Psoas muscle (tissue), 8 donors: ENCODE results near the gene LIN54. TPM values are rescaled to one million over a fixed set of nuclear protein-coding genes. Genes with fewer than 3 reads are reported as not detected.
"Not testable (repeated sequence)": the region's sequence is repeated elsewhere in the genome, so short reads cannot be mapped to it uniquely, and the experiment has no call there.

Experiments used
- ATAC-seq, 4 donors: fragments of 200-7000 bp; cut with Tn5 transposase; one replicate each; pipeline ENCODE4 v1.9.1; 2020; ENCODE audit warnings: moderate library complexity in 3 of 4, mild to moderate bottlenecking in 2 of 4
- DNase-seq, 2 donors: peaks; one replicate each; pipeline ENCODE4 v3.0.0-alpha.2; 2020
- H3K27ac ChIP-seq: fragments of 200-600 bp; one replicate; pipeline ENCODE4 v1.8.0; 2022
- H3K27me3 ChIP-seq, 3 donors: fragments of 200-600 bp in 1 of 3; one replicate each; pipeline versions ENCODE4 v1.6.1 to v1.8.0; 2013 to 2022; ENCODE audit warnings: low read length in 2 of 3, mild to moderate bottlenecking in 2 of 3, moderate library complexity in 1 of 3; ENCODE audit not compliant: insufficient read depth in 3 of 3
- H3K36me3 ChIP-seq, 2 donors: fragments of 200-600 bp in 1 of 2; one replicate each; pipeline versions ENCODE4 v1.6.1 to v1.8.0; 2013 to 2022; ENCODE audit warnings: low read depth in 1 of 2, mild to moderate bottlenecking in 1 of 2, moderate library complexity in 1 of 2; ENCODE audit not compliant: insufficient read depth in 1 of 2
- H3K4me1 ChIP-seq: fragments of 200-600 bp; one replicate; pipeline ENCODE4 v1.8.0; 2022
- H3K4me3 ChIP-seq: fragments of 200-600 bp; one replicate; pipeline ENCODE4 v1.8.0; 2022; ENCODE audit warnings: mild to moderate bottlenecking
- H3K9me3 ChIP-seq: fragments of 200-600 bp; one replicate; pipeline ENCODE4 v1.8.0; 2022
- WGBS, 3 donors: extraction: QIAGEN DNeasy Blood & Tissue Kit; methylation state at CpG; one replicate each; pipeline versions ENCODE4 v1.1.6 to v1.1.7; 2013; 5-methylcytosine and 5-hydroxymethylcytosine counted together
- intact Hi-C, 2 donors: fragments of 100-400 bp; cut with DNase I; formaldehyde crosslinking; loops; one replicate each; pipeline versions ENCODE4 v1.11.0 to v1.14.2; 2022
- polyA plus RNA-seq, 3 donors: library from polyadenylated mRNA; stranded (reverse); fragments of 200-250 nt; gene quantifications; one replicate each; pipeline ENCODE4 v1.2.3, GENCODE V29; 2013
- total RNA-seq, 4 donors: library from RNA; stranded (reverse); fragmentation: NEBNext Ultra II Directional in 2 of 4; extraction: Animal tissue kit (Norgen Biotek cat#: 25700) in 2 of 4; gene quantifications; one replicate each; pipeline versions ENCODE4 v1.2.1 to v1.2.4, GENCODE V29; 2021 to 2023
- TF ChIP-seq, protein P1 (sequence below): fragments of 200-600 bp; IDR thresholded peaks from one replicate; pipeline ENCODE4 v1.8.0; 2022; ENCODE audit warnings: antibody characterized with exemption
- donor health status: healthy with polysubstance abuse.
- donor health status: DM: no; HTN: no; CAD: no; lungs with moderate emphysema.
- donor health status: Bipolar disorder and iron deficiency.
- donor health status: healthy.
- donor health status: DM: yes; HTN: yes; CAD: no.
- donor health status: DM: no; HTN: no; CAD: no.
- donor health status: DM: no; HTN: no; CAD: no.
- donor health status: DM: yes; HTN: yes; CAD: no.

LIN54 gene
- total and polyA plus RNA-seq, 7 donors, result 4.9 to 14.7 (median 8.1) TPM

DNA sequence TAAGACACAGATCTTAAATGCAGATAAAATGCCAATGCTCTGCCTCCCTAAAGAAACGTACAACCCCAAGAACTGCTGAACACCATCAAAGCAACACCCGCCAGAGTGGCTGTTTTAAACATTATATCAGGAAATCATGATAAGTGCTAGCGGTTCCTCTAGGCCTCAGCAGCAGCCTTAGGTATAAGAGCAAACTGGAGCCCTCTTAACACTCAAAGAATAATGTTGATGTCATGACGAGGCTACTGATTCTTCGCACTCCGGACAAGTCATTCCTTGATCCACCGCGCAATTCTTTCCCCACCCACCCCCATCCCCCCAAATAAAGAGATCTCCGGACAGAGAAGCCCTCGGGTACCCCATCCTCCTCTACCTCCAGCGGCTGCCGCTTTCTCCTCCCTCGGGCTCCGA, 507 bp downstream of the LIN54 start:
- Histone ChIP-seq H3K36me3 (no peaks in the 10 kb centered on the region), H3K4me1 (peaks cover 22% of the 10 kb centered on the region), H3K9me3 (no peaks in the 10 kb centered on the region), H3K27me3 (no peaks in the 10 kb centered on the region), H3K4me3 (peak overlapping the region; percentile 87), H3K27ac (peak overlapping the region; percentile 83)
- DNase-seq (no peak), ATAC-seq (peak in 1 of 4 donors; percentile 5)
- TF ChIP-seq, protein P1, sequence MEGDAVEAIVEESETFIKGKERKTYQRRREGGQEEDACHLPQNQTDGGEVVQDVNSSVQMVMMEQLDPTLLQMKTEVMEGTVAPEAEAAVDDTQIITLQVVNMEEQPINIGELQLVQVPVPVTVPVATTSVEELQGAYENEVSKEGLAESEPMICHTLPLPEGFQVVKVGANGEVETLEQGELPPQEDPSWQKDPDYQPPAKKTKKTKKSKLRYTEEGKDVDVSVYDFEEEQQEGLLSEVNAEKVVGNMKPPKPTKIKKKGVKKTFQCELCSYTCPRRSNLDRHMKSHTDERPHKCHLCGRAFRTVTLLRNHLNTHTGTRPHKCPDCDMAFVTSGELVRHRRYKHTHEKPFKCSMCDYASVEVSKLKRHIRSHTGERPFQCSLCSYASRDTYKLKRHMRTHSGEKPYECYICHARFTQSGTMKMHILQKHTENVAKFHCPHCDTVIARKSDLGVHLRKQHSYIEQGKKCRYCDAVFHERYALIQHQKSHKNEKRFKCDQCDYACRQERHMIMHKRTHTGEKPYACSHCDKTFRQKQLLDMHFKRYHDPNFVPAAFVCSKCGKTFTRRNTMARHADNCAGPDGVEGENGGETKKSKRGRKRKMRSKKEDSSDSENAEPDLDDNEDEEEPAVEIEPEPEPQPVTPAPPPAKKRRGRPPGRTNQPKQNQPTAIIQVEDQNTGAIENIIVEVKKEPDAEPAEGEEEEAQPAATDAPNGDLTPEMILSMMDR, result no peak
- intact Hi-C loops, result loop anchor here (5.0 to 10.0 kb wide), 3 partner anchors 108 to 635 kb away; partner anchors contain the start of genes HNRNPD (in 1 of the 2), SEC31A (in 1 of the 2) and THAP9 (in 1 of the 2)
- 0 to 1% (median 0%) methylated on average over 14 of the region's 14 CpGs for WGBS, 3 donors

GRCh38 chr4:83009529-83009928, 1.1 kb downstream of the LIN54 start:
- Histone ChIP-seq H3K36me3 (no peaks in the 10 kb centered on the region), H3K27me3 (no peaks in the 10 kb centered on the region), H3K4me1 (peaks cover 22% of the 10 kb centered on the region), H3K4me3 (peak overlapping the region; percentile 87), H3K27ac (peak overlapping the region; percentile 83), H3K9me3 (no peaks in the 10 kb centered on the region)
- intact Hi-C loops, result no loop called here
- no peak for DNase-seq
- no peak for ATAC-seq
- 66 to 75% (median 67%) methylated on average over 3 of the region's 3 CpGs for whole genome bisulfite sequencing, 3 donors
- TF ChIP-seq, protein P1, result no peak

DNA sequence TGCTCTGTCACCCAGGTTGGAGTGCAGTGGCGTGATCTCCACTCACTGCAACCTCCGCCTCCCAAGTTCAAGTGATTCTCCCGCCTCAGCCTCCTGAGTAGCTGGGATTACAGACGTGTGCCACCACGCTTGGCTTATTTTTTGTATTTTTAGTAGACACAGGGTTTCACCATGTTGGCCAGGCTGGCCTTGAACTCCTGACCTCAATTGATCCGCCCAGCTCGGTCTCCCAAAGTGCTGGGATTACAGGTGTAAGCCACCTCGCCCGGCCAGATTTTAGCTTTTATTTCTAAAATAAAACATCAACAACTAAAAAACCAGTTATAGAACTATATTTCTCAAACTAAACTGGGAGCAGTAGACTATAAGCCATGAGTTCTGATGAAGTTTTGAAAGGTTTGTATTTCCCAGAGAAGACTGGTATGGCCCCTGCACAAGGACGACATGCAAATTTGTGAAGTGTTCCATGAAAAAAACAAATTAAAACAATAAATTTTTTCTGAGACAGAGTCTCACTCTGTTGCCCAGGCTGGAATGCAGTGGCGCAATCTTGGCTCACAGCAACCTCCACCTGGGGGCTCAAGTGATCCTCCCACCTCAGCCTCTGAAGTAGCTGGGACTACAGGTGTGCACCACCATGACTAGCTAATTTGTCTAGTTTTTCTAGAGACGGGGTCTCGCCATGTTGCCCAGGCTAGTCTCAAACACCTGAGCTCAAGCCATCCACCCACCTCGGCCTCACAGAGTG, 7.4 kb downstream of the LIN54 start:
- ATAC-seq, DNase-seq, H3K9me3 ChIP-seq, H3K27me3 ChIP-seq, H3K4me1 ChIP-seq, H3K27ac ChIP-seq, intact Hi-C loops, H3K36me3 ChIP-seq, H3K4me3 ChIP-seq: not testable (repeated sequence)
- 92 to 94% (median 93%) methylated on average over 14 of the region's 14 CpGs for whole genome bisulfite sequencing, 3 donors

DNA sequence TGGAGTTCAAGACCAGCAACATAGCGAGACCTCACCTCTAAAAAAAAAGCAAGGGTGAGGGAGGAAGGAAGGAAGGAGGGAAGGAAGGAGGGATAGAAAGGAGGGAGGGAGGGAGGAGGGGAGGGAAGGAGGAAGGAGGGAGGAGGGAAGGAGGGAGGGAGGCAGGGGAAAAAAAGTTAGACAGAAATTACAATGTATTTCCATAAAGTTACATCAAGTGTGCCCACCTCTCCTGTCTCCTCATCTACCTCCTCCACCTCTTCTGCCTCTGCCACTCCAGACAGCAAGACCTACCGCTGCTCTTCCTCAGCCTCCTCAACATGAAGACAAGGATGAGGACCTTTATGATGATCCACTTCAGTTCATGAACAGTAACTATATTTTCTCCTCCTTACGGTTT, 8.3 kb downstream of the LIN54 start:
- DNase-seq (no peak), ATAC-seq (no peak)
- no peaks in the 10 kb centered on the region for H3K36me3 ChIP-seq
- 87 to 96% (median 95%) methylated on average over 3 of the region's 3 CpGs for WGBS, 3 donors
- TF ChIP-seq, protein P1, result no peak
- no peak overlapping the region for H3K4me3 ChIP-seq
- no peaks in the 10 kb centered on the region for H3K27me3 ChIP-seq
- intact Hi-C loops, result no loop called here
- H3K4me1 ChIP-seq, result no peaks in the 10 kb centered on the region
- no peak overlapping the region for H3K27ac ChIP-seq
- no peaks in the 10 kb centered on the region for H3K9me3 ChIP-seq

DNA sequence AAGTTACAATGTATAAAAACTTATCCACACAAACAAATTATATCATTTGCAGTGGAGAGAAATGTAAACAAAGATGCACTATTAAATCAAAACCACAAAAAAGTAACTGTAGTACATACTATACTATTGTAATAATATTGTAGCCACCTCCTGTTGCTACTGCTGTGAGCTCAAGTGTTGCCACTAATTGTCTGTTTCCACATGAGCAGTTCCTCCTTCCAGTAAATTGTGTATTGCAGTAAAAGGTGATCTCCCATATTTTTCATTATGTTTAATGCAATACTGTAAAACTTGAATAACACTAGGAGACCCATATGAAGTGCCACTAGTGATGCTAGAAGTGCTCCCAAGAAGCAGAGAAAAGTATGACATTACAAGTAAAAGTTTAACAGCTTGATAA, 11.7 kb downstream of the LIN54 start:
- TF ChIP-seq, protein P1, result no peak
- intact Hi-C loops, result no loop called here
- H3K27me3 ChIP-seq, result no peaks in the 10 kb centered on the region
- no peak overlapping the region for H3K4me3 ChIP-seq
- no peak for DNase-seq
- no peaks in the 10 kb centered on the region for H3K9me3 ChIP-seq
- H3K36me3 ChIP-seq, result no peaks in the 10 kb centered on the region
- no peak for ATAC-seq
- H3K27ac ChIP-seq, result no peak overlapping the region
- no peaks in the 10 kb centered on the region for H3K4me1 ChIP-seq
